GM12874 (cell line): ENCODE measurements around the gene BRPF1.

Source experiments
- CTCF ChIP-seq: IDR thresholded peaks from 2 replicates; pipeline ENCODE4 v1.5.1; 2011; ENCODE audit warnings: low read depth, mild to moderate bottlenecking, control low read depth, low read length, moderate library complexity; ENCODE audit not compliant: insufficient read depth

BRPF1 gene

GRCh38 chr3:9727743-9728142, 3.8 kb upstream of the BRPF1 start:
- TF ChIP-seq CTCF: no peak

- no peak for TF ChIP-seq CTCF
Observed at GRCh38 chr3:9729419-9729818, 2.1 kb upstream of the BRPF1 start.

- TF ChIP-seq CTCF: no peak
Observed at GRCh38 chr3:9730657-9731205, 804 bp upstream of the BRPF1 start.

GRCh38 chr3:9732080-9732739, 675 bp downstream of the BRPF1 start:
- no peak for TF ChIP-seq CTCF

GRCh38 chr3:9732740-9733115, 1.2 kb downstream of the BRPF1 start:
- no peak for TF ChIP-seq CTCF

- TF ChIP-seq CTCF: no peak
Observed at GRCh38 chr3:9736831-9737230, 5.3 kb downstream of the BRPF1 start.

- TF ChIP-seq CTCF: no peak
Observed at GRCh38 chr3:9739181-9739580, 7.6 kb downstream of the BRPF1 start.
